Measurements from ENCODE around the gene NOLC1. TPM values are rescaled to one million over a fixed set of nuclear protein-coding genes. Genes with fewer than 3 reads are reported as not detected.

NOLC1 gene
- polyA plus RNA-seq, 1 experiment, result 47.5 TPM

DNA sequence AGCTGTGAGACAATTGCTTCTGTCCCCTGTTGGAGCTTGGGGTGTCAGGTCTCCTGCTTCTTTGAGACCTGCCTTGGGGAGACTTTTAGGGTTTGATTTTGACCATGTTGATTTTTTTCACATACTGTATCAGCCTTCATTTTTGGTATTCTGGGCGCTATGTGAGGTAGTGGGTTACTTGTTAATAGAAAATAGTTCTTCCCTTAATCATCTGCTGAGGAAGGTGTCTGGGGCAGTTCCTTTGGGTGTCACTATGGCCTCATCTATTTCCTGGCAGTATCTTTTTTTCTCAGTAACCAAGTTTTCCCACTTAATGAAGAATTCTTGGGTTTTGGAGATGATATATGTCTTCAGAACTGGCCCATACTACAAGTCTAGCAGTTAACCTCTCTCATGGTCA is 4.6 kb upstream of the NOLC1 start:
- H3K27me3 ChIP-seq (ENCODE audit: control insufficient read depth, insufficient read depth, low read length), result no peaks in the 10 kb centered on the region
- CTCF ChIA-PET, result interaction anchor here (1.5 to 3.0 kb wide), 2 partner anchors 9 to 15 kb away, joined by 3 to 13 read pairs; partner anchors contain the start of gene PPRC1
- H3K4me3 ChIP-seq (ENCODE audit: low read depth, low read length), result no peak overlapping the region
- POLR2A ChIA-PET, result no interaction called here
- peaks cover 45% of the 10 kb centered on the region for H3K36me3 ChIP-seq (ENCODE audit: control insufficient read depth, insufficient read depth, low read length)
- DNase-seq (ENCODE audit: low read depth), result no peak
- TF ChIP-seq, protein P1, sequence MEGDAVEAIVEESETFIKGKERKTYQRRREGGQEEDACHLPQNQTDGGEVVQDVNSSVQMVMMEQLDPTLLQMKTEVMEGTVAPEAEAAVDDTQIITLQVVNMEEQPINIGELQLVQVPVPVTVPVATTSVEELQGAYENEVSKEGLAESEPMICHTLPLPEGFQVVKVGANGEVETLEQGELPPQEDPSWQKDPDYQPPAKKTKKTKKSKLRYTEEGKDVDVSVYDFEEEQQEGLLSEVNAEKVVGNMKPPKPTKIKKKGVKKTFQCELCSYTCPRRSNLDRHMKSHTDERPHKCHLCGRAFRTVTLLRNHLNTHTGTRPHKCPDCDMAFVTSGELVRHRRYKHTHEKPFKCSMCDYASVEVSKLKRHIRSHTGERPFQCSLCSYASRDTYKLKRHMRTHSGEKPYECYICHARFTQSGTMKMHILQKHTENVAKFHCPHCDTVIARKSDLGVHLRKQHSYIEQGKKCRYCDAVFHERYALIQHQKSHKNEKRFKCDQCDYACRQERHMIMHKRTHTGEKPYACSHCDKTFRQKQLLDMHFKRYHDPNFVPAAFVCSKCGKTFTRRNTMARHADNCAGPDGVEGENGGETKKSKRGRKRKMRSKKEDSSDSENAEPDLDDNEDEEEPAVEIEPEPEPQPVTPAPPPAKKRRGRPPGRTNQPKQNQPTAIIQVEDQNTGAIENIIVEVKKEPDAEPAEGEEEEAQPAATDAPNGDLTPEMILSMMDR (IDR thresholded peaks at IDR 0.05; ENCODE audit: insufficient read depth, low read depth, low read length), result no peak

DNA sequence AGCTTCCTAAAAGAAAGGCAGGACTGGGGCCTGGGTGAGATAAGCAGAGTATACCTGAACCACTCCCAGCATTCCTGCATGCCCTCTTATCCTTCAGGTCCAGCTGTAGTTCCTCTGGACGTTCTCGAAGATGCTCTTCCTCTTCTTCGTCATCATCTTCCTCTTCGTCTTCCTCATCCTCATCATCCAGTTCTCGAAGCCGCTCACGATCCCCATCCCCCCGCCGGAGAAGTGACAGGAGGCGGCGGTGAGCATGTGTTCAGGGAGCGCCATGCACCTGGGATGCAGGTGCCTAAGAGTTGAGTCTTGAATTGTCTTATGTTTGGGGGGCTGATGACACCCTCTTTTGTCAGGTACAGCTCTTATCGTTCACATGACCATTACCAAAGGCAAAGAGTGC is 3.9 kb upstream of the NOLC1 start:
- peaks cover 44% of the 10 kb centered on the region for H3K36me3 ChIP-seq (ENCODE audit: control insufficient read depth, insufficient read depth, low read length)
- H3K4me3 ChIP-seq (ENCODE audit: low read depth, low read length), result no peak overlapping the region
- CTCF ChIA-PET, result interaction anchor here (1.5 to 3.0 kb wide), 2 partner anchors 10 to 15 kb away, joined by 3 to 13 read pairs; partner anchors contain the start of gene PPRC1
- no peak for DNase-seq (ENCODE audit: low read depth)
- POLR2A ChIA-PET, result no interaction called here
- no peaks in the 10 kb centered on the region for H3K27me3 ChIP-seq (ENCODE audit: control insufficient read depth, insufficient read depth, low read length)
- TF ChIP-seq, protein P1 (IDR thresholded peaks at IDR 0.05; ENCODE audit: insufficient read depth, low read depth, low read length), result no peak

DNA sequence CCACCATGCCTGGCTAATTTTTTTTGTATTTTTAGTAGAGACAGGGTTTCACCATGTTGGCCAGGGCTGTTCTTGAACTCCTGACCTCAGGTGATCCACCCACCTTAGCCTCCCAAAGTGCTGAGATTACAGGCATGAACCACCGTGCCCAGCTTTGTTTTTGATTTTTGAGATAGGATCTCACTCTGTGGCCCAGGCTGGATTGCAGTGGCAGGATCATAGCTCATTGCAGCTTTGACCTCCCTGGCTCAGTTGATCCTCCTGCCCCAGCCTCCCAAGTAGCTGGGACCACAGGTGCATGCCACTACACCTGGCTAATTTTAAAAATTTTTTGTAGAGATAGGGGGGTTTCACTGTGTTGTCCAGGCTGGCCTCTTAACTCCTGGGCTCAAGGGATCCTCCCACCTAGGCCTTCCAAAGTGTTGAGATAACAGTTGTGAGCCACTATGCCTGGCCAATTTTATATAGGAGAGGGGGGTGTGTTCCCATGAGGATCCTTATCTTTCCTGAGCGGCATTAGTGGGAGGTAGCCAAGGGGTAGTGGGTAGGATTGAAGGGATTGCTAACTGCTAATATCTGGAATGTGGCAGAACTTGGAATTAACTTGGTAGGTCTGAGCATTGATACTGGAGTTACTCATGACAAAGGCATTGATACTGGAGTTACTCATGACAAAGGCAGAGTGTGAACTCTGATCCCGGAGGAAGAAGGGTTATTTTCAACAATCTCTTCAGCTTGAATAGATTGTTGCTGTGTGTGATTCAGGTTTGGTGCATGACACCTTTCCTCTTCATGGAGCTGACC is 1.0 kb upstream of the NOLC1 start:
- Histone ChIP-seq H3K36me3 (ENCODE audit: control insufficient read depth, insufficient read depth, low read length) (peaks cover 29% of the 10 kb centered on the region), H3K27me3 (ENCODE audit: control insufficient read depth, insufficient read depth, low read length) (no peaks in the 10 kb centered on the region), H3K4me3 (ENCODE audit: low read depth, low read length) (peak overlapping the region; percentile 77; the same call in 1 of the 2 replicates)
- no peak for DNase-seq (ENCODE audit: low read depth)
- POLR2A ChIA-PET, result no interaction called here
- CTCF ChIA-PET, result interaction anchor here (0.9 to 1.6 kb wide), 5 partner anchors 18 to 328 kb away, joined by 3 to 4 read pairs (median 3); partner anchors contain the start of gene PPRC1
- TF ChIP-seq, protein P1 (IDR thresholded peaks at IDR 0.05; ENCODE audit: insufficient read depth, low read depth, low read length), result no peak

DNA sequence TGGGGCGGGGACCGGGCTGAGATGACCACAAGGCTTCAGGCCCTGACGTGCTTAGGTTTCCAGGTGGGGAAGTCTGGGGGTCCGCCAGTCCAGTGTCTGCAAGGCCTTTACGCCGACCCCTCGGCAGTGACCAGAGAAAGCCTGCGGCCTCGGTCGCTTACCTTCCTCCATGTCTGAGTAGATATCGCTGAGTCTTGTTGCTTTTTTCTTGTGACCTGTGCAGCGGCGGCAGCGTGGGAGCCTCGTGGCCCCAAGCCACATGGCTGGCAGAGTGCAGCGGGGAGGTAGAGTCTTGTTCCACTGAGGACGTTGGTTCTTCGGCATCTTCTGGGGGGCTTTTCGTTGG is 329 bp downstream of the NOLC1 start:
- H3K27me3 ChIP-seq (ENCODE audit: control insufficient read depth, insufficient read depth, low read length), result no peaks in the 10 kb centered on the region
- CTCF ChIA-PET, result interaction anchor here (0.9 to 2.6 kb wide), 5 partner anchors 17 to 201 kb away, joined by 3 to 7 read pairs (median 3); partner anchors contain the start of gene PPRC1
- peaks cover 20% of the 10 kb centered on the region for H3K36me3 ChIP-seq (ENCODE audit: control insufficient read depth, insufficient read depth, low read length)
- TF ChIP-seq, protein P1 (IDR thresholded peaks at IDR 0.05; ENCODE audit: insufficient read depth, low read depth, low read length), result no peak
- H3K4me3 ChIP-seq (ENCODE audit: low read depth, low read length), result peak overlapping the region; percentile 77
- no peak for DNase-seq (ENCODE audit: low read depth)
- POLR2A ChIA-PET, result no interaction called here

DNA sequence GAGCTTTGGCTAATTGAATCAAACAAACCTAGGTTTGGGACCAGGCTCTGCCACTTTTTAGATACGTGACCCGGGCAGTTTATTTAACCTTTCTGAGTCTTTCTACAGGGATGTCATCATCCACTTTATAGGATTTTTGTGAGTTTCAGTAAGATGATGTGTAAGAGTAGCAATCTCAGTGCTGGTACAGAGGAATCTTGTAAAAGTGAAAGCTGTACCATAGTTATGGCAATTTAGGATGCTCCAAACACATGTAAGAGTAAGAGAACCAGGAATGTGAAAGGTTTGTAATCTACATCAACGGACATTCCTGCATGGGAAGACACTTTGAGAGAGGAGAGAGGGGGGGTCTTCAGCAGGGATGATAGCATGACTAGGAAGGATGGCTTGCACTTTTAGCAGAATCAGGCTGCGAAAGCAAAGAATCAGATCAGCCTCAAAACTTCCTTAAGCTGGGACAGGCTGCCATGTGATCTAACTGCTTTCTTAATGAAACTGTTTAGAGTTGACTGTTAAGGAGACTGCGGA is 968 bp downstream of the NOLC1 start:
- Histone ChIP-seq H3K36me3 (ENCODE audit: control insufficient read depth, insufficient read depth, low read length) (peaks cover 23% of the 10 kb centered on the region), H3K27me3 (ENCODE audit: control insufficient read depth, insufficient read depth, low read length) (no peaks in the 10 kb centered on the region), H3K4me3 (ENCODE audit: low read depth, low read length) (peak overlapping the region; percentile 77)
- ChIA-PET CTCF (interaction anchor here (0.8 to 2.6 kb wide), 3 partner anchors 17 to 198 kb away, joined by 4 to 7 read pairs (median 6); no protein-coding TSS in a partner anchor), POLR2A (no interaction called here)
- TF ChIP-seq, protein P1 (IDR thresholded peaks at IDR 0.05; ENCODE audit: insufficient read depth, low read depth, low read length), result no peak
- DNase-seq (ENCODE audit: low read depth), result no peak

Data from BJ (cell line).